SK-N-SH (cell line): ENCODE data around the gene SMG7. TPM values are rescaled to one million over a fixed set of nuclear protein-coding genes. Genes with fewer than 3 reads are reported as not detected.

ENCODE experiments used
- CTCF ChIA-PET: fragments of 300-600, 350-600 bp; formaldehyde crosslinking; extraction: SDS; loops from one replicate; lab custom pipeline; 2021; lab: Yijun Ruan, JAX
- POLR2A ChIA-PET: fragments of 350-600 bp; sonication (Branson Sonifier 250); formaldehyde crosslinking; extraction: SDS; loops from one replicate; lab custom pipeline; 2020; ENCODE audit warnings: antibody characterized with exemption, inconsistent platforms; lab: Yijun Ruan, JAX
- DNase-seq: peaks from one replicate; pipeline ENCODE4 v3.0.0; 2012
- H2AFZ ChIP-seq: fragments of 200-600 bp; sonication (generic); 2 replicates; pipeline ENCODE4 v1.8.1; 2016; ENCODE audit warnings: antibody characterized with exemption, mild to moderate bottlenecking, low read depth
- H3F3A ChIP-seq: fragments of 200-600 bp; sonication (generic); replicated peaks from 2 replicates; pipeline ENCODE3; 2016; ENCODE audit warnings: antibody characterized with exemption, mild to moderate bottlenecking; ENCODE audit not compliant: insufficient read depth
- H3K27ac ChIP-seq, 2 experiments: fragments of 200-500 bp in 1 of 2; fragments of 200-600 bp in 1 of 2; sonication (Bioruptor generic) in 1 of 2; sonication (generic), shearing (Covaris generic) in 1 of 2; 2 replicates each; pipeline versions ENCODE4 v1.5.1 to v1.6.1; 2014 to 2016; ENCODE audit warnings: low read depth in 2 of 2, inconsistent platforms in 1 of 2, low read length in 1 of 2, mild to moderate bottlenecking in 1 of 2, mixed read lengths in 1 of 2
- H3K27me3 ChIP-seq: fragments of 200-600 bp; sonication (generic), shearing (Covaris generic); 2 replicates; pipeline ENCODE4 v1.6.1; 2016; ENCODE audit warnings: mixed run types; ENCODE audit not compliant: insufficient read depth
- H3K36me3 ChIP-seq, 2 experiments: fragments of 200-500 bp in 1 of 2; fragments of 200-600 bp in 1 of 2; sonication (Bioruptor generic) in 1 of 2; sonication (generic) in 1 of 2; replicated peaks in 1 of 2; 2 replicates each; pipeline versions ENCODE3 to v1.5.1; 2014 to 2016; ENCODE audit warnings: low read length in 1 of 2, mild to moderate bottlenecking in 1 of 2; ENCODE audit not compliant: insufficient read depth in 2 of 2, control insufficient read depth in 1 of 2
- H3K4me1 ChIP-seq, 2 experiments: fragments of 200-500 bp in 1 of 2; fragments of 200-600 bp in 1 of 2; sonication (Bioruptor generic) in 1 of 2; sonication (generic), shearing (Covaris generic) in 1 of 2; 2 replicates each; pipeline versions ENCODE4 v1.5.1 to v1.6.1; 2014 to 2016; ENCODE audit warnings: low read depth in 1 of 2, low read length in 1 of 2, mixed run types in 1 of 2; ENCODE audit not compliant: insufficient read depth in 2 of 2, control insufficient read depth in 1 of 2
- H3K4me2 ChIP-seq: fragments of 200-600 bp; sonication (generic), shearing (Covaris generic); 2 replicates; pipeline ENCODE4 v1.6.1; 2017; ENCODE audit warnings: mixed run types
- H3K4me3 ChIP-seq, 2 experiments: fragments of 200-500 bp in 1 of 2; fragments of 200-600 bp in 1 of 2; sonication (Bioruptor generic) in 1 of 2; sonication (generic), shearing (Covaris generic) in 1 of 2; 2 replicates each; pipeline versions ENCODE4 v1.5.1 to v1.8.1; 2014 to 2016; ENCODE audit warnings: low read depth in 2 of 2, inconsistent platforms in 1 of 2, low read length in 1 of 2, mild to moderate bottlenecking in 1 of 2, mixed read lengths in 1 of 2, moderate library complexity in 1 of 2
- H3K79me2 ChIP-seq: fragments of 200-600 bp; sonication (generic); 2 replicates; pipeline ENCODE4 v1.8.1; 2017; ENCODE audit warnings: mild to moderate bottlenecking; ENCODE audit not compliant: insufficient read depth
- H3K9ac ChIP-seq: fragments of 200-600 bp; sonication (generic); 2 replicates; pipeline ENCODE4 v1.6.1; 2017; ENCODE audit warnings: mixed run types
- H3K9me2 ChIP-seq: fragments of 200-600 bp; sonication (generic); 2 replicates; pipeline ENCODE4 v1.6.1; 2017; ENCODE audit warnings: mixed run types
- H3K9me3 ChIP-seq: fragments of 200-600 bp; sonication (generic); 2 replicates; pipeline ENCODE4 v1.6.1; 2017; ENCODE audit warnings: mixed run types, mild to moderate bottlenecking, moderate library complexity
- H4K20me1 ChIP-seq: fragments of 200-600 bp; sonication (generic); 2 replicates; pipeline ENCODE4 v1.6.1; 2017; ENCODE audit warnings: mild to moderate bottlenecking, mixed run types; ENCODE audit not compliant: insufficient read depth
- CTCF ChIP-seq: fragments of 200-600 bp; sonication (generic); IDR thresholded peaks from 2 replicates; pipeline ENCODE4 v1.6.1; 2017; ENCODE audit warnings: antibody characterized with exemption, mild to moderate bottlenecking, moderate library complexity
- EP300 ChIP-seq, 2 experiments: IDR thresholded peaks; 2 replicates each; pipeline versions ENCODE4 v1.4.0 to v1.6.1; 2012; ENCODE audit warnings: borderline replicate concordance in 1 of 2, low read depth in 1 of 2, low read length in 1 of 2
- EZH2phosphoT487 ChIP-seq: fragments of 200-600 bp; sonication (generic); IDR thresholded peaks from 2 replicates; pipeline ENCODE4 v1.6.1; 2017; ENCODE audit warnings: low read depth, mixed run types, mild to moderate bottlenecking, antibody characterized with exemption, moderate library complexity, borderline replicate concordance
- FOXM1 ChIP-seq: IDR thresholded peaks from 2 replicates; pipeline ENCODE4 v1.4.0; 2012; ENCODE audit warnings: low read depth, mild to moderate bottlenecking
- GABPA ChIP-seq: IDR thresholded peaks from 2 replicates; pipeline ENCODE4 v1.4.0; 2012; ENCODE audit warnings: low read depth, mild to moderate bottlenecking
- IRF3 ChIP-seq: fragments of 150-350 bp; IDR thresholded peaks from 2 replicates; pipeline ENCODE4 v1.6.1; 2016; ENCODE audit warnings: mild to moderate bottlenecking, low read depth, low read length
- MEF2A ChIP-seq: IDR thresholded peaks from 2 replicates; pipeline ENCODE4 v1.4.0; 2012; ENCODE audit warnings: low read depth, borderline replicate concordance
- MXI1 ChIP-seq: IDR thresholded peaks from 2 replicates; pipeline ENCODE4 v1.6.1; 2012; ENCODE audit warnings: mild to moderate bottlenecking, low read depth, low read length, improper control_type of control experiment
- RCOR1 ChIP-seq: fragments of 150-350 bp; IDR thresholded peaks from 2 replicates; pipeline ENCODE4 v1.6.1; 2017; ENCODE audit warnings: antibody characterized with exemption, low read length
- REST ChIP-seq: IDR thresholded peaks from 2 replicates; pipeline ENCODE4 v1.6.1; 2012; ENCODE audit warnings: mild to moderate bottlenecking, low read depth, low read length, moderate library complexity
- RFX5 ChIP-seq: IDR thresholded peaks from 2 replicates; pipeline ENCODE4 v1.6.1; 2012; ENCODE audit warnings: mild to moderate bottlenecking, improper control_type of control experiment, low read length
- RXRA ChIP-seq: IDR thresholded peaks from 2 replicates; pipeline ENCODE4 v1.4.0; 2012; ENCODE audit warnings: low read depth, mild to moderate bottlenecking, borderline replicate concordance
- SMC3 ChIP-seq: IDR thresholded peaks from 2 replicates; pipeline ENCODE4 v1.6.1; 2012; ENCODE audit warnings: low read depth, low read length, improper control_type of control experiment
- TAF1 ChIP-seq: IDR thresholded peaks from 2 replicates; pipeline ENCODE4 v1.6.1; 2012; ENCODE audit warnings: low read depth, mild to moderate bottlenecking, low read length, moderate library complexity, borderline replicate concordance
- TCF12 ChIP-seq: IDR thresholded peaks from 2 replicates; pipeline ENCODE4 v1.4.0; 2012
- TEAD4 ChIP-seq: IDR thresholded peaks from 2 replicates; pipeline ENCODE4 v1.4.0; 2012; ENCODE audit warnings: mild to moderate bottlenecking, borderline replicate concordance; ENCODE audit not compliant: insufficient read depth
- USF1 ChIP-seq: IDR thresholded peaks from 2 replicates; pipeline ENCODE4 v1.4.0; 2012; ENCODE audit warnings: low read depth, borderline replicate concordance
- YY1 ChIP-seq: IDR thresholded peaks from 2 replicates; pipeline ENCODE4 v1.4.0; 2012; ENCODE audit warnings: low read depth, mild to moderate bottlenecking
- WGBS: methylation state at CpG from one replicate; pipeline ENCODE4 v1.1.6; 2017; ENCODE audit warnings: low lambda C conversion rate; 5-methylcytosine and 5-hydroxymethylcytosine counted together
- polyA plus RNA-seq, 3 experiments: library from polyadenylated mRNA; depleted of rRNA; stranded (reverse); fragments of >200 nt; gene quantifications; 2 replicates each; pipeline ENCODE4 v1.2.3, GENCODE V29; 2012

SMG7 gene
- polyA plus RNA-seq, 1 of the 3 experiments (the other 2 are of a cell fraction): 19.8 TPM

GRCh38 chr1:183505454-183506089 lies 33.3 kb downstream of the SMG7 start:
- Histone ChIP-seq H4K20me1 (peaks cover 74% of the 10 kb centered on the region), H3K9me2 (no peaks in the 10 kb centered on the region), H3F3A (peaks cover 7% of the 10 kb centered on the region), H3K36me3 (peaks cover 0 to 12% of the 10 kb centered on the region in 2 experiments), H3K27ac (no peak overlapping the region), H3K27me3 (no peaks in the 10 kb centered on the region), H3K4me2 (no peak overlapping the region), H2AFZ (no peak overlapping the region), H3K9me3 (no peaks in the 10 kb centered on the region), H3K4me1 (peaks cover 0 to 26% of the 10 kb centered on the region in 2 experiments; a peak in 2 of 4 replicates), H3K79me2 (peaks cover 92% of the 10 kb centered on the region), H3K9ac (no peak overlapping the region), H3K4me3 (no peak overlapping the region)
- ChIA-PET POLR2A (no interaction called here), CTCF (interaction anchor here (1.1 kb wide), 1 partner anchor 13 kb away, joined by 3 read pairs; no protein-coding TSS in a partner anchor)
- no peak for DNase-seq
- WGBS: 97% methylated on average over 5 of the region's 5 CpGs
- TF ChIP-seq USF1: no peak
- TF ChIP-seq SMC3: no peak
- TF ChIP-seq TAF1: no peak
- TF ChIP-seq EZH2phosphoT487: no peak
- TF ChIP-seq EP300 (IDR thresholded peaks at IDR 0.05; ENCODE audit: borderline replicate concordance in 1 of 2, low read depth in 1 of 2, low read length in 1 of 2): no peak
- TF ChIP-seq FOXM1: no peak
- TF ChIP-seq IRF3: no peak
- TF ChIP-seq RXRA: no peak
- no peak for TF ChIP-seq TCF12
- TF ChIP-seq RFX5: no peak
- TF ChIP-seq YY1: no peak
- no peak for TF ChIP-seq CTCF
- no peak for TF ChIP-seq GABPA

- peaks cover 0 to 12% of the 10 kb centered on the region in 2 experiments for H3K36me3 ChIP-seq
- peaks cover 0 to 26% of the 10 kb centered on the region in 2 experiments; a peak in 2 of 4 replicates for H3K4me1 ChIP-seq
- POLR2A ChIA-PET: no interaction called here
- no peaks in the 10 kb centered on the region for H3K9me3 ChIP-seq
- H3K79me2 ChIP-seq: peaks cover 88% of the 10 kb centered on the region
- no peak for DNase-seq
- no peak overlapping the region for H3K9ac ChIP-seq
- peaks cover 7% of the 10 kb centered on the region for H3F3A ChIP-seq
- 96% methylated on average over 4 of the region's 4 CpGs for WGBS
- H3K4me2 ChIP-seq: no peak overlapping the region
- peaks cover 70% of the 10 kb centered on the region for H4K20me1 ChIP-seq
- no peak overlapping the region for H3K4me3 ChIP-seq
- no peak overlapping the region for H3K27ac ChIP-seq
- H2AFZ ChIP-seq: no peak overlapping the region
- no peaks in the 10 kb centered on the region for H3K9me2 ChIP-seq
- H3K27me3 ChIP-seq: no peaks in the 10 kb centered on the region
- CTCF ChIA-PET: interaction anchor here (1.2 kb wide), 1 partner anchor 116 kb away, joined by 5 read pairs; no protein-coding TSS in a partner anchor
- no peak for TF ChIP-seq FOXM1
- no peak for TF ChIP-seq REST
- no peak for TF ChIP-seq MEF2A
- no peak for TF ChIP-seq EP300 (IDR thresholded peaks at IDR 0.05; ENCODE audit: borderline replicate concordance in 1 of 2, low read depth in 1 of 2, low read length in 1 of 2)
- no peak for TF ChIP-seq RFX5
- no peak for TF ChIP-seq RCOR1
- TF ChIP-seq MXI1: no peak
- TF ChIP-seq TEAD4: no peak
- no peak for TF ChIP-seq SMC3
These were observed 34.3 kb downstream of the SMG7 start for GRCh38 chr1:183506561-183506960.
